Neural cell (in vitro differentiated cells): ENCODE data around the gene NDUFB8.

Experiments used
- EZH2 ChIP-seq: fragments of 200-600, 300-800 bp; shearing (Covaris generic), sonication (generic); IDR thresholded peaks from 2 replicates; pipeline ENCODE4 v1.6.1; 2014; ENCODE audit warnings: antibody characterized with exemption, low read length, borderline replicate concordance, mild to moderate bottlenecking; ENCODE audit not compliant: insufficient read depth, poor library complexity, severe bottlenecking
- MXI1 ChIP-seq: fragments of 450-650 bp; conservative IDR thresholded peaks from 2 replicates; pipeline ENCODE4 v1.6.1; 2014; ENCODE audit warnings: antibody characterized with exemption, mild to moderate bottlenecking; ENCODE audit not compliant: poor library complexity, severe bottlenecking
- POLR2AphosphoS5 ChIP-seq: IDR thresholded peaks from 2 replicates; pipeline ENCODE4 v1.6.1; 2012
- SMC3 ChIP-seq: fragments of 450-650 bp; conservative IDR thresholded peaks from 2 replicates; pipeline ENCODE4 v1.6.1; 2014; ENCODE audit warnings: antibody characterized with exemption, mild to moderate bottlenecking, moderate library complexity; ENCODE audit not compliant: poor library complexity
- TAF1 ChIP-seq: IDR thresholded peaks from 2 replicates; pipeline ENCODE4 v1.6.1; 2012; ENCODE audit warnings: low read depth
- TF ChIP-seq, protein P1 (sequence below): fragments of 450-650 bp; IDR thresholded peaks from 2 replicates; pipeline ENCODE4 v1.5.1; 2014; ENCODE audit warnings: antibody characterized with exemption, mild to moderate bottlenecking, moderate library complexity; ENCODE audit not compliant: poor library complexity, severe bottlenecking

DNA sequence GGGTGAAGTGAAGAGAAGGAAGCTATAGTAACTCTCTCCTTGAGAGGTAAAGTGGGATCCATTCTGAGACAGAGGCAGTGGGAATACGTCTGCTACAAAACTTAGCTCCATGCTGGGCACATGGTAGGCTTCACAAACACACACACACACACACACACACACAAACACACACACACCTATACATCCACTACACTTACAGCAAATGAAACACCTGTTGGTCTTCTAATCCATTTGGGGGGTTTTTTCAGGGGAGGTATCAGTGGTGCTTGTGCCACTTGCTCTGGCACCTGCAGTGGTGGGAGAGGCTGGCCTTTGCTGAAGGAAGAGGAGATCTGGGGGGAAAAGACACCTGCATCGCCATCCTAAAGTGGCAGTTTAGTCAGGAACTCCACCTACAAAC lies 24.5 kb downstream of the NDUFB8 start:
- TF ChIP-seq EZH2 (no peak), SMC3 (no peak), POLR2AphosphoS5 (no peak), MXI1 (no peak), TAF1 (no peak)
- TF ChIP-seq, protein P1, sequence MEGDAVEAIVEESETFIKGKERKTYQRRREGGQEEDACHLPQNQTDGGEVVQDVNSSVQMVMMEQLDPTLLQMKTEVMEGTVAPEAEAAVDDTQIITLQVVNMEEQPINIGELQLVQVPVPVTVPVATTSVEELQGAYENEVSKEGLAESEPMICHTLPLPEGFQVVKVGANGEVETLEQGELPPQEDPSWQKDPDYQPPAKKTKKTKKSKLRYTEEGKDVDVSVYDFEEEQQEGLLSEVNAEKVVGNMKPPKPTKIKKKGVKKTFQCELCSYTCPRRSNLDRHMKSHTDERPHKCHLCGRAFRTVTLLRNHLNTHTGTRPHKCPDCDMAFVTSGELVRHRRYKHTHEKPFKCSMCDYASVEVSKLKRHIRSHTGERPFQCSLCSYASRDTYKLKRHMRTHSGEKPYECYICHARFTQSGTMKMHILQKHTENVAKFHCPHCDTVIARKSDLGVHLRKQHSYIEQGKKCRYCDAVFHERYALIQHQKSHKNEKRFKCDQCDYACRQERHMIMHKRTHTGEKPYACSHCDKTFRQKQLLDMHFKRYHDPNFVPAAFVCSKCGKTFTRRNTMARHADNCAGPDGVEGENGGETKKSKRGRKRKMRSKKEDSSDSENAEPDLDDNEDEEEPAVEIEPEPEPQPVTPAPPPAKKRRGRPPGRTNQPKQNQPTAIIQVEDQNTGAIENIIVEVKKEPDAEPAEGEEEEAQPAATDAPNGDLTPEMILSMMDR = no peak
